AG04449 (cell line): ENCODE data around the gene CPTP.

ENCODE experiments used
- CTCF ChIA-PET: fragments of 350-600 bp; formaldehyde crosslinking; extraction: SDS; loops from one replicate; lab custom pipeline; 2021; ENCODE audit warnings: antibody characterized with exemption; lab: Yijun Ruan, JAX
- POLR2A ChIA-PET: fragments of 400-600, 350-600 bp; formaldehyde crosslinking; extraction: SDS; loops from one replicate; lab custom pipeline; 2020; ENCODE audit warnings: antibody characterized with exemption, inconsistent platforms; lab: Yijun Ruan, JAX
- DNase-seq: peaks from one replicate; pipeline ENCODE4 v3.0.0-alpha.2; 2010; ENCODE audit warnings: low read depth, low spot score
- H3K4me3 ChIP-seq: 2 replicates; pipeline ENCODE4 v1.5.1; 2011; ENCODE audit warnings: low read depth, mild to moderate bottlenecking, control low read depth, low read length
- TF ChIP-seq, protein P1 (sequence below): IDR thresholded peaks from one replicate; pipeline ENCODE4 v1.5.1; 2011; ENCODE audit warnings: mild to moderate bottlenecking, moderate library complexity, low read length, control low read depth, inconsistent platforms; ENCODE audit not compliant: insufficient read depth; ENCODE audit errors: missing control alignments

CPTP gene

GRCh38 chr1:1330366-1331067, 5.9 kb downstream of the CPTP start:
- no peak for DNase-seq
- no peak overlapping the region for H3K4me3 ChIP-seq
- ChIA-PET POLR2A (interaction anchor here (1.3 kb wide), 1 partner anchor 9 kb away, joined by 3 read pairs; no protein-coding TSS in a partner anchor), CTCF (interaction anchor here (0.6 to 2.2 kb wide), 4 partner anchors 15 to 44 kb away, joined by 3 to 6 read pairs (median 4); no protein-coding TSS in a partner anchor)
- TF ChIP-seq, protein P1, sequence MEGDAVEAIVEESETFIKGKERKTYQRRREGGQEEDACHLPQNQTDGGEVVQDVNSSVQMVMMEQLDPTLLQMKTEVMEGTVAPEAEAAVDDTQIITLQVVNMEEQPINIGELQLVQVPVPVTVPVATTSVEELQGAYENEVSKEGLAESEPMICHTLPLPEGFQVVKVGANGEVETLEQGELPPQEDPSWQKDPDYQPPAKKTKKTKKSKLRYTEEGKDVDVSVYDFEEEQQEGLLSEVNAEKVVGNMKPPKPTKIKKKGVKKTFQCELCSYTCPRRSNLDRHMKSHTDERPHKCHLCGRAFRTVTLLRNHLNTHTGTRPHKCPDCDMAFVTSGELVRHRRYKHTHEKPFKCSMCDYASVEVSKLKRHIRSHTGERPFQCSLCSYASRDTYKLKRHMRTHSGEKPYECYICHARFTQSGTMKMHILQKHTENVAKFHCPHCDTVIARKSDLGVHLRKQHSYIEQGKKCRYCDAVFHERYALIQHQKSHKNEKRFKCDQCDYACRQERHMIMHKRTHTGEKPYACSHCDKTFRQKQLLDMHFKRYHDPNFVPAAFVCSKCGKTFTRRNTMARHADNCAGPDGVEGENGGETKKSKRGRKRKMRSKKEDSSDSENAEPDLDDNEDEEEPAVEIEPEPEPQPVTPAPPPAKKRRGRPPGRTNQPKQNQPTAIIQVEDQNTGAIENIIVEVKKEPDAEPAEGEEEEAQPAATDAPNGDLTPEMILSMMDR = no peak

DNA sequence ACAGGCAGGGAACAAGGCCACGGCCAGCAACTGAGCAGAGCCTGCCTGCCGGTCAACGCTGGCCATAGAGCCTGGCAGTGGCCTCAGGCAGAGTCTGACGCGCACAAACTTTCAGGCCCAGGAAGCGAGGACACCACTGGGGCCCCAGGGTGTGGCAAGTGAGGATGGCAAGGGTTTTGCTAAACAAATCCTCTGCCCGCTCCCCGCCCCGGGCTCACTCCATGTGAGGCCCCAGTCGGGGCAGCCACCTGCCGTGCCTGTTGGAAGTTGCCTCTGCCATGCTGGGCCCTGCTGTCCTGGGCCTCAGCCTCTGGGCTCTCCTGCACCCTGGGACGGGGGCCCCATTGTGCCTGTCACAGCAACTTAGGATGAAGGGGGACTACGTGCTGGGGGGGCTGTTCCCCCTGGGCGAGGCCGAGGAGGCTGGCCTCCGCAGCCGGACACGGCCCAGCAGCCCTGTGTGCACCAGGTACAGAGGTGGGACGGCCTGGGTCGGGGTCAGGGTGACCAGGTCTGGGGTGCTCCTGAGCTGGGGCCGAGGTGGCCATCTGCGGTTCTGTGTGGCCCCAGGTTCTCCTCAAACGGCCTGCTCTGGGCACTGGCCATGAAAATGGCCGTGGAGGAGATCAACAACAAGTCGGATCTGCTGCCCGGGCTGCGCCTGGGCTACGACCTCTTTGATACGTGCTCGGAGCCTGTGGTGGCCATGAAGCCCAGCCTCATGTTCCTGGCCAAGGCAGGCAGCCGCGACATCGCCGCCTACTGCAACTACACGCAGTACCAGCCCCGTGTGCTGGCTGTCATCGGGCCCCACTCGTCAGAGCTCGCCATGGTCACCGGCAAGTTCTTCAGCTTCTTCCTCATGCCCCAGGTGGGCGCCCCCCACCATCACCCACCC, 6.7 kb downstream of the CPTP start, which contains the start of gene TAS1R3:
TSS of gene TAS1R3 (plus strand) at position 213 of the 898 bp plus-strand sequence. CDS start at position 279, 66 bp downstream.
- no peak within 1 kb of the TSS for H3K4me3 ChIP-seq
- CTCF ChIA-PET = interaction anchor here (1.1 to 2.2 kb wide), 2 partner anchors 17 to 41 kb away, joined by 4 to 6 read pairs; no protein-coding TSS in a partner anchor
- POLR2A ChIA-PET = interaction anchor here (1.3 kb wide), 1 partner anchor 8 kb away, joined by 3 read pairs; no protein-coding TSS in a partner anchor
- TF ChIP-seq, protein P1 = no peak
- no peak for DNase-seq

DNA sequence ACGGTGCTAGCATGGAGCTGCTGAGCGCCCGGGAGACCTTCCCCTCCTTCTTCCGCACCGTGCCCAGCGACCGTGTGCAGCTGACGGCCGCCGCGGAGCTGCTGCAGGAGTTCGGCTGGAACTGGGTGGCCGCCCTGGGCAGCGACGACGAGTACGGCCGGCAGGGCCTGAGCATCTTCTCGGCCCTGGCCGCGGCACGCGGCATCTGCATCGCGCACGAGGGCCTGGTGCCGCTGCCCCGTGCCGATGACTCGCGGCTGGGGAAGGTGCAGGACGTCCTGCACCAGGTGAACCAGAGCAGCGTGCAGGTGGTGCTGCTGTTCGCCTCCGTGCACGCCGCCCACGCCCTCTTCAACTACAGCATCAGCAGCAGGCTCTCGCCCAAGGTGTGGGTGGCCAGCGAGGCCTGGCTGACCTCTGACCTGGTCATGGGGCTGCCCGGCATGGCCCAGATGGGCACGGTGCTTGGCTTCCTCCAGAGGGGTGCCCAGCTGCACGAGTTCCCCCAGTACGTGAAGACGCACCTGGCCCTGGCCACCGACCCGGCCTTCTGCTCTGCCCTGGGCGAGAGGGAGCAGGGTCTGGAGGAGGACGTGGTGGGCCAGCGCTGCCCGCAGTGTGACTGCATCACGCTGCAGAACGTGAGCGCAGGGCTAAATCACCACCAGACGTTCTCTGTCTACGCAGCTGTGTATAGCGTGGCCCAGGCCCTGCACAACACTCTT, 7.6 kb downstream of the CPTP start:
- no peak overlapping the region for H3K4me3 ChIP-seq
- DNase-seq = no peak
- POLR2A ChIA-PET = interaction anchor here (0.6 kb wide), 1 partner anchor 23 kb away, joined by 3 read pairs; no protein-coding TSS in a partner anchor
- CTCF ChIA-PET = interaction anchor here (0.8 to 2.2 kb wide), 2 partner anchors 16 to 39 kb away, joined by 3 to 6 read pairs; no protein-coding TSS in a partner anchor
- TF ChIP-seq, protein P1 = no peak

DNA sequence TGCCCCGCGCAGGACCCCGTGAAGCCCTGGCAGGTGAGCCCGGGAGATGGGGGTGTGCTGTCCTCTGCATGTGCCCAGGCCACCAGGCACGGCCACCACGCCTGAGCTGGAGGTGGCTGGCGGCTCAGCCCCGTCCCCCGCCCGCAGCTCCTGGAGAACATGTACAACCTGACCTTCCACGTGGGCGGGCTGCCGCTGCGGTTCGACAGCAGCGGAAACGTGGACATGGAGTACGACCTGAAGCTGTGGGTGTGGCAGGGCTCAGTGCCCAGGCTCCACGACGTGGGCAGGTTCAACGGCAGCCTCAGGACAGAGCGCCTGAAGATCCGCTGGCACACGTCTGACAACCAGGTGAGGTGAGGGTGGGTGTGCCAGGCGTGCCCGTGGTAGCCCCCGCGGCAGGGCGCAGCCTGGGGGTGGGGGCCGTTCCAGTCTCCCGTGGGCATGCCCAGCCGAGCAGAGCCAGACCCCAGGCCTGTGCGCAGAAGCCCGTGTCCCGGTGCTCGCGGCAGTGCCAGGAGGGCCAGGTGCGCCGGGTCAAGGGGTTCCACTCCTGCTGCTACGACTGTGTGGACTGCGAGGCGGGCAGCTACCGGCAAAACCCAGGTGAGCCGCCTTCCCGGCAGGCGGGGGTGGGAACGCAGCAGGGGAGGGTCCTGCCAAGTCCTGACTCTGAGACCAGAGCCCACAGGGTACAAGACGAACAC, 8.3 kb downstream of the CPTP start:
- TF ChIP-seq, protein P1 = no peak
- DNase-seq = no peak
- ChIA-PET POLR2A (interaction anchor here (0.6 kb wide), 1 partner anchor 24 kb away, joined by 3 read pairs; no protein-coding TSS in a partner anchor), CTCF (interaction anchor here (0.8 to 2.2 kb wide), 2 partner anchors 15 to 39 kb away, joined by 3 to 6 read pairs; no protein-coding TSS in a partner anchor)
- no peak overlapping the region for H3K4me3 ChIP-seq

- no peak for DNase-seq
- TF ChIP-seq, protein P1 = no peak
- POLR2A ChIA-PET = interaction anchor here (1.1 kb wide), 1 partner anchor 13 kb away, joined by 3 read pairs; no protein-coding TSS in a partner anchor
- CTCF ChIA-PET = interaction anchor here (1.2 kb wide), 1 partner anchor 8 kb away, joined by 4 read pairs; no protein-coding TSS in a partner anchor
- no peak overlapping the region for H3K4me3 ChIP-seq
Measured at GRCh38 chr1:1333551-1334241, 9.1 kb downstream of the CPTP start.
